A673 (cell line): ENCODE measurements around the gene RNF225. TPM values are rescaled to one million over a fixed set of nuclear protein-coding genes. Genes with fewer than 3 reads are reported as not detected.
"Not testable (repeated sequence)": the region's sequence is repeated elsewhere in the genome, so short reads cannot be mapped to it uniquely, and the experiment has no call there.

ENCODE experiments used
- BruUV-seq: library from RNA; stranded (reverse); fragments of 400-500 nt; replicated peaks from 2 replicates; lab custom pipeline; 2021; lab: Mats Ljungman, UMichigan
- CTCF ChIA-PET: fragments of 300-600 bp; sonication (Branson Sonifier 250); formaldehyde crosslinking; loops from one replicate; lab custom pipeline; 2022; ENCODE audit warnings: antibody characterized with exemption; lab: Charles Lee
- POLR2A ChIA-PET: fragments of 300-600 bp; sonication (Branson Sonifier 250); formaldehyde crosslinking; loops from one replicate; lab custom pipeline; 2022; ENCODE audit warnings: antibody characterized with exemption; ENCODE audit not compliant: low non-redundant PET; lab: Charles Lee
- DNase-seq: peaks from one replicate; pipeline ENCODE4 v3.0.0-alpha.2; 2015; ENCODE audit warnings: low spot score
- H3K27ac ChIP-seq: fragments of 200-600 bp; sonication (generic); 2 replicates; pipeline ENCODE4 v1.5.1; 2016; ENCODE audit warnings: mixed run types, low read depth, mild to moderate bottlenecking, mixed read lengths, antibody characterized with exemption, low read length; ENCODE audit not compliant: poor library complexity, severe bottlenecking
- H3K27me3 ChIP-seq: fragments of 200-600 bp; sonication (generic); replicated peaks from 2 replicates; pipeline ENCODE4 v1.6.1; 2017; ENCODE audit warnings: mixed run types, low read depth, mild to moderate bottlenecking, mixed read lengths, antibody characterized with exemption, low read length; ENCODE audit not compliant: insufficient read depth, poor library complexity
- H3K36me3 ChIP-seq: fragments of 200-600 bp; sonication (generic); 2 replicates; pipeline ENCODE4 v1.6.1; 2016; ENCODE audit warnings: mixed run types, mild to moderate bottlenecking, mixed read lengths, antibody characterized with exemption, low read length; ENCODE audit not compliant: insufficient read depth, poor library complexity, severe bottlenecking
- H3K4me1 ChIP-seq: fragments of 200-600 bp; sonication (generic); 2 replicates; pipeline ENCODE4 v1.6.1; 2017; ENCODE audit warnings: mixed run types, mild to moderate bottlenecking, mixed read lengths, antibody characterized with exemption, low read length; ENCODE audit not compliant: insufficient read depth, poor library complexity, severe bottlenecking
- H3K4me3 ChIP-seq: fragments of 200-600 bp; sonication (generic); 2 replicates; pipeline ENCODE4 v1.5.1; 2016; ENCODE audit warnings: low read depth, mixed run types, mild to moderate bottlenecking, mixed read lengths, low read length; ENCODE audit not compliant: poor library complexity, severe bottlenecking
- H3K9me3 ChIP-seq: fragments of 200-600 bp; sonication (generic); 2 replicates; pipeline ENCODE4 v1.6.1; 2016; ENCODE audit warnings: mixed run types, low read depth, mild to moderate bottlenecking, mixed read lengths, antibody characterized with exemption, low read length; ENCODE audit not compliant: poor library complexity, severe bottlenecking
- EZH2 ChIP-seq: fragments of 200-600 bp; sonication (generic); IDR thresholded peaks from 2 replicates; pipeline ENCODE4 v1.6.1; 2017; ENCODE audit warnings: borderline replicate concordance, low read depth, mild to moderate bottlenecking, mixed read lengths, antibody characterized with exemption, low read length; ENCODE audit not compliant: poor library complexity, severe bottlenecking
- intact Hi-C: fragments of 100-400 bp; cut with micrococcal nuclease; formaldehyde crosslinking; loops from one replicate; pipeline ENCODE4 v1.10.0; 2022; ENCODE audit not compliant: unreplicated experiment
- total RNA-seq: library from RNA; stranded (reverse); gene quantifications from 2 replicates; pipeline ENCODE4 v1.2.3, GENCODE V29; 2021
- TF ChIP-seq, protein P1 (sequence below): fragments of 300-800, 200-600 bp; sonication (generic); conservative IDR thresholded peaks from 2 replicates; pipeline ENCODE4 v1.5.1; 2017; ENCODE audit warnings: low read depth, mild to moderate bottlenecking, antibody characterized with exemption, low read length, moderate library complexity, mixed read lengths

The RNF225 gene
- total RNA-seq, 1 experiment from 2014 or later, result 0.60 TPM

DNA sequence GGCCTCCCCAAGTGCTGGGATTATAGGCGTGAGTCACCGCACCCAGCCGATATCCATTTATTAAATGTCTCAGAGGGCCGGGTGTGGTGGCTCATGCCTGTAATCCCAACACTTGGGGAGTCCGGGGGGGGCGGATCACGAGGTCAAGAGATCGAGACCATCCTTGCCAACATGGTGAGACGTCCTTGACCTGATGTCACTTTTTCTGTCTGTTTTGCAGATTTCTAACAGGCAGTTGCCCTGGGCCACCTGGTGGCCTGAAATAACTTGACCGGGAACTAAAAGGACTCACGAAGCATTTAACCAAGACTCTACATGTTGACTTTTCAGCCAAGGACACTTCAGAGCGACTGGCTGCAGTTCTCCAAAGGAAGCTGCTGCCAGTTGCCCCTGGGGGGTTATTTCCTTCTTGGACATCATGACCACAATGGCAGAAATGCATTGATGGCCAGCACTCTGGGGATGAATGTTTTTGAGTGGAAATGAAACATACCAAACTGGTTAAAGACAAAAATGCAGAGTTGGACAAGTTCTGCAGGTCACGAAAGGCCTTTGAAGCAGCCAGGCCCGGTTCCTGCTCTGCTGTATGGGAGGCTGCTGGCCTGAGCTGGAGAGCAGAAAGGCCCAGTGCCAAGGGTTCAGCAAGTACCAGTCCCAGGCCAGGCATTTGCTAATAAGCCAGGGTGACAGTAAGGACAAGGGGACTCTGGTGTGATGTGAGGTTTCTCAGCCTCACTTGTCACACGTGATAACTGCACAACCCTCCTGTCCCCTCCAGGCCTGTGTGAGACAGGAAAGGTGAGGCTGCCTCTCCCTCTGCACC is 22.9 kb upstream of the RNF225 start:
- POLR2A ChIA-PET, result interaction anchor here (0.6 kb wide), 1 partner anchor 10 kb away, joined by 4 read pairs; the partner anchor contains the start of gene ZNF497
- DNase-seq, result no peak
- BruUV-seq, result no TSS peak
- Histone ChIP-seq H3K27me3 (no peaks in the 10 kb centered on the region), H3K36me3 (no peaks in the 10 kb centered on the region), H3K9me3 (no peaks in the 10 kb centered on the region), H3K4me3 (no peak overlapping the region), H3K4me1 (no peaks in the 10 kb centered on the region), H3K27ac (no peak overlapping the region)
- TF ChIP-seq EZH2, result no peak
- TF ChIP-seq, protein P1, sequence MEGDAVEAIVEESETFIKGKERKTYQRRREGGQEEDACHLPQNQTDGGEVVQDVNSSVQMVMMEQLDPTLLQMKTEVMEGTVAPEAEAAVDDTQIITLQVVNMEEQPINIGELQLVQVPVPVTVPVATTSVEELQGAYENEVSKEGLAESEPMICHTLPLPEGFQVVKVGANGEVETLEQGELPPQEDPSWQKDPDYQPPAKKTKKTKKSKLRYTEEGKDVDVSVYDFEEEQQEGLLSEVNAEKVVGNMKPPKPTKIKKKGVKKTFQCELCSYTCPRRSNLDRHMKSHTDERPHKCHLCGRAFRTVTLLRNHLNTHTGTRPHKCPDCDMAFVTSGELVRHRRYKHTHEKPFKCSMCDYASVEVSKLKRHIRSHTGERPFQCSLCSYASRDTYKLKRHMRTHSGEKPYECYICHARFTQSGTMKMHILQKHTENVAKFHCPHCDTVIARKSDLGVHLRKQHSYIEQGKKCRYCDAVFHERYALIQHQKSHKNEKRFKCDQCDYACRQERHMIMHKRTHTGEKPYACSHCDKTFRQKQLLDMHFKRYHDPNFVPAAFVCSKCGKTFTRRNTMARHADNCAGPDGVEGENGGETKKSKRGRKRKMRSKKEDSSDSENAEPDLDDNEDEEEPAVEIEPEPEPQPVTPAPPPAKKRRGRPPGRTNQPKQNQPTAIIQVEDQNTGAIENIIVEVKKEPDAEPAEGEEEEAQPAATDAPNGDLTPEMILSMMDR, result no peak
- CTCF ChIA-PET, result no interaction called here
- intact Hi-C loops, result no loop called here

DNA sequence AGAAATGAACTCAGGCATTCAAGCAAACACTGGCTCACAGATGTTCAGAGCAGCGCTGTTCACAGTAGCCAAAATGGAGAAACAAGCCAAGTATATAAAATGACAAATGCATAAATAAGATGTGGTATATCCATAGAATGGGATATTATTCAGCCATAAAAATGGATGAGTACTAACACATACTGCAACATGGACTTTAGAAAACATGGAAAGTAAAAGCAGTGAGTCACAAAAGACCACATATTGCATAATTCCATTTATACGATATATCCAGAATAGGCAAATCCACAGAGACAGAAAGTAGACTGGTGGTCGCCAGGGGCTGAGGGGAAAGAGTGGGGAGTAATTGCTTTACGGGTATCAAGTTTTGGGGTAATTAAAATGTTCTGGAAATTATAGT is 21.3 kb upstream of the RNF225 start:
- intact Hi-C loops, result no loop called here
- H3K9me3 ChIP-seq, result no peaks in the 10 kb centered on the region
- H3K36me3 ChIP-seq, result no peaks in the 10 kb centered on the region
- CTCF ChIA-PET, result no interaction called here
- H3K4me3 ChIP-seq, result no peak overlapping the region
- no peak overlapping the region for H3K27ac ChIP-seq
- H3K4me1 ChIP-seq, result no peaks in the 10 kb centered on the region
- no peaks in the 10 kb centered on the region for H3K27me3 ChIP-seq
- no peak for TF ChIP-seq EZH2
- TF ChIP-seq, protein P1, result no peak
- no peak for DNase-seq
- BruUV-seq, result no TSS peak
- POLR2A ChIA-PET, result no interaction called here

DNA sequence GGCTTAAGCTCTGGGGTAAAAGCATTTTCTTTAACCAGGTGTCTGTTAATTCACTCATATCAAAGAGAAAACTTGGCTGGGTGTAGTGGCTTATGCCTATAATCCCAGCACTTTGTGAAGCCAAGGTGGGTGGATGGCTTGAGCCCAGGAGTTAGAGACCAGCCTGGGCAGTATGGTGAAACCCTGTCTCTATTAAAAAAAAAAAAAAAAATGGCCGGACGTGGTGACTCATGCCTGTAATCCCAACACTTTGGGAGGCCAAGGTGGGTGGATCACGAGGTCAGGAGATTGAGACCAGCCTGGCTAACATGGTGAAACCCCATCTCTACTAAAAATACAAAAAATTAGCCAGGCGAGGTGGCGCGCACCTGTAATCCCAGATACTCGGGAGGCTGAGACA is 18.7 kb upstream of the RNF225 start:
- CTCF ChIA-PET, result not testable (repeated sequence)

More for the DNA sequence above, 18.7 kb upstream of the RNF225 start:
- H3K4me1 ChIP-seq, H3K36me3 ChIP-seq, H3K4me3 ChIP-seq, H3K9me3 ChIP-seq, DNase-seq, intact Hi-C loops, POLR2A ChIA-PET, H3K27me3 ChIP-seq, BruUV-seq, H3K27ac ChIP-seq: not testable (repeated sequence)
